Measurements from ENCODE around the gene FGF14.

- TF ChIP-seq CTCF (IDR thresholded peaks at IDR 0.05) (no peak), ZFX (IDR thresholded peaks at IDR 0.05; ENCODE audit: borderline replicate concordance) (no peak)
Measured at GRCh38 chr13:102367836-102368235, 34.0 kb downstream of the FGF14 start.

Measured in 22Rv1 (cell line).